Neural progenitor cell (in vitro differentiated cells): ENCODE data around the gene ARID5B.

Experiments used
- CTCF ChIP-seq: fragments of 200-600 bp; sonication (generic); IDR thresholded peaks from 2 replicates; pipeline ENCODE4 v1.5.1; 2017; ENCODE audit warnings: antibody characterized with exemption, mild to moderate bottlenecking
- EZH2 ChIP-seq: fragments of 200-600 bp; sonication (generic); IDR thresholded peaks from 2 replicates; pipeline ENCODE4 v1.6.1; 2017; ENCODE audit warnings: antibody characterized with exemption, mild to moderate bottlenecking, moderate library complexity
- EZH2phosphoT487 ChIP-seq: fragments of 200-600 bp; sonication (generic); IDR thresholded peaks from 2 replicates; pipeline ENCODE4 v1.6.1; 2017; ENCODE audit warnings: antibody characterized with exemption

GRCh38 chr10:62112300-62112699 lies 210.8 kb downstream of the ARID5B start:
- TF ChIP-seq CTCF (no peak), EZH2 (no peak), EZH2phosphoT487 (no peak)
